GM21723 (cell line): ENCODE data around the gene USP24.

Source experiments
- ATAC-seq: cut with Tn5 transposase; IDR thresholded peaks from one replicate; pipeline ENCODE4 v1.9.1; 2021; ENCODE audit warnings: mild to moderate bottlenecking, moderate library complexity; ENCODE audit not compliant: unreplicated experiment

USP24 gene

GRCh38 chr1:55055084-55055882 is 159.9 kb downstream of the USP24 start:
- no peak for ATAC-seq

- no peak for ATAC-seq
Observed at GRCh38 chr1:55054396-55054795, 160.8 kb downstream of the USP24 start.

- ATAC-seq = no peak
Observed at GRCh38 chr1:55053265-55053954, 161.8 kb downstream of the USP24 start.

- ATAC-seq = no peak
Observed at GRCh38 chr1:55052221-55053142, 162.7 kb downstream of the USP24 start.

GRCh38 chr1:55051621-55052020 is 163.5 kb downstream of the USP24 start:
- ATAC-seq = no peak

- ATAC-seq = no peak
Observed at GRCh38 chr1:55051169-55051568, 164.0 kb downstream of the USP24 start.

- ATAC-seq = no peak
Observed at GRCh38 chr1:55050283-55050682, 164.9 kb downstream of the USP24 start.

- ATAC-seq = no peak
Observed at GRCh38 chr1:55049914-55050278, 165.3 kb downstream of the USP24 start.

GRCh38 chr1:55049271-55049913 is 165.8 kb downstream of the USP24 start:
- no peak for ATAC-seq

- ATAC-seq = no peak
Observed at GRCh38 chr1:55048453-55049270, 166.5 kb downstream of the USP24 start.

GRCh38 chr1:55047611-55048010 is 167.6 kb downstream of the USP24 start:
- no peak for ATAC-seq

- no peak for ATAC-seq
Observed at GRCh38 chr1:55046871-55047270, 168.3 kb downstream of the USP24 start.

GRCh38 chr1:55045430-55045829 is 169.7 kb downstream of the USP24 start:
- ATAC-seq = no peak

GRCh38 chr1:55044617-55045397 is 170.4 kb downstream of the USP24 start:
- no peak for ATAC-seq

GRCh38 chr1:55043726-55044125 is 171.4 kb downstream of the USP24 start:
- no peak for ATAC-seq

- no peak for ATAC-seq
Observed at GRCh38 chr1:55043011-55043410, 172.2 kb downstream of the USP24 start.

GRCh38 chr1:55041613-55042012 is 173.6 kb downstream of the USP24 start:
- ATAC-seq = no peak

GRCh38 chr1:55040933-55041494 is 174.2 kb downstream of the USP24 start:
- ATAC-seq = no peak
